ENCODE data around the gene DSTN.

GRCh38 chr20:17642404-17643269, 72.8 kb downstream of the DSTN start:
- TF ChIP-seq, protein P1, sequence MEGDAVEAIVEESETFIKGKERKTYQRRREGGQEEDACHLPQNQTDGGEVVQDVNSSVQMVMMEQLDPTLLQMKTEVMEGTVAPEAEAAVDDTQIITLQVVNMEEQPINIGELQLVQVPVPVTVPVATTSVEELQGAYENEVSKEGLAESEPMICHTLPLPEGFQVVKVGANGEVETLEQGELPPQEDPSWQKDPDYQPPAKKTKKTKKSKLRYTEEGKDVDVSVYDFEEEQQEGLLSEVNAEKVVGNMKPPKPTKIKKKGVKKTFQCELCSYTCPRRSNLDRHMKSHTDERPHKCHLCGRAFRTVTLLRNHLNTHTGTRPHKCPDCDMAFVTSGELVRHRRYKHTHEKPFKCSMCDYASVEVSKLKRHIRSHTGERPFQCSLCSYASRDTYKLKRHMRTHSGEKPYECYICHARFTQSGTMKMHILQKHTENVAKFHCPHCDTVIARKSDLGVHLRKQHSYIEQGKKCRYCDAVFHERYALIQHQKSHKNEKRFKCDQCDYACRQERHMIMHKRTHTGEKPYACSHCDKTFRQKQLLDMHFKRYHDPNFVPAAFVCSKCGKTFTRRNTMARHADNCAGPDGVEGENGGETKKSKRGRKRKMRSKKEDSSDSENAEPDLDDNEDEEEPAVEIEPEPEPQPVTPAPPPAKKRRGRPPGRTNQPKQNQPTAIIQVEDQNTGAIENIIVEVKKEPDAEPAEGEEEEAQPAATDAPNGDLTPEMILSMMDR (conservative IDR thresholded peaks at IDR 0.05; ENCODE audit: low read length) = no peak
- TF ChIP-seq EZH2phosphoT487 (IDR thresholded peaks at IDR 0.05; ENCODE audit: borderline replicate concordance) = no peak

Data from Loucy (cell line).